Measurements from ENCODE around the gene COLEC12.

Gene COLEC12

DNA sequence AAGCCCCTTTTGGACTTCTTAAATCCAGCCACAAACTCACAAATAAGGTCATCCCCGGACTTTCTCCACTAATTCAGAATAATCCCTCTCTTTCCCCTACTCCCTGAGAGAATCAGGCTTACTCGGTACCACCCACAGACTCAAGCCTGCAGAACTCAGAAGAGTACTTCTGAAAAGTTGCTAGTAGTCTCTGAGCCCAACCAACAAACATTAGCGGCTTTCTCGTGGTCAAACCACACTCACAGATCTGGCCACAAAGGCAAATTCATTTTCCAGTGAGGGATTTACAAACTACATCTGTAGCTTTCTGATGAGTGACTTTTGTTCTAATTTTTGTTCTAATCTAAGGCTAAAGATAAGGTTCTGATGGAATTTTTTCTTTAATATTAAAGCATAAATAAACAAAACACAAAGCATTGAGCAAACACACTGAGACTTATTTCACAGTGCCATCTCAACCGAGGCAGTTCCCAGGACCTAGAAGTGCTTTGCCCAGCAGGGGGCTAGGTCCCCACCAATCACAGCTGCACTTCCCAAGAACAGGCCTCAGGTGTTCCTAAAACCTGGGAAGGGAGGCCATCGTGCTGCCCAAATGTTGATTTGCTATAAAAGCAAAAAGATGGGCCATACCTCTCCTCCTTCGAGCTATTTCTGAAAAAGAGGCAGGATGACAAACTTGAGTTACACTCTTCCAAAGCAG lies 110.7 kb downstream of the COLEC12 start:
- TF ChIP-seq, protein P1, sequence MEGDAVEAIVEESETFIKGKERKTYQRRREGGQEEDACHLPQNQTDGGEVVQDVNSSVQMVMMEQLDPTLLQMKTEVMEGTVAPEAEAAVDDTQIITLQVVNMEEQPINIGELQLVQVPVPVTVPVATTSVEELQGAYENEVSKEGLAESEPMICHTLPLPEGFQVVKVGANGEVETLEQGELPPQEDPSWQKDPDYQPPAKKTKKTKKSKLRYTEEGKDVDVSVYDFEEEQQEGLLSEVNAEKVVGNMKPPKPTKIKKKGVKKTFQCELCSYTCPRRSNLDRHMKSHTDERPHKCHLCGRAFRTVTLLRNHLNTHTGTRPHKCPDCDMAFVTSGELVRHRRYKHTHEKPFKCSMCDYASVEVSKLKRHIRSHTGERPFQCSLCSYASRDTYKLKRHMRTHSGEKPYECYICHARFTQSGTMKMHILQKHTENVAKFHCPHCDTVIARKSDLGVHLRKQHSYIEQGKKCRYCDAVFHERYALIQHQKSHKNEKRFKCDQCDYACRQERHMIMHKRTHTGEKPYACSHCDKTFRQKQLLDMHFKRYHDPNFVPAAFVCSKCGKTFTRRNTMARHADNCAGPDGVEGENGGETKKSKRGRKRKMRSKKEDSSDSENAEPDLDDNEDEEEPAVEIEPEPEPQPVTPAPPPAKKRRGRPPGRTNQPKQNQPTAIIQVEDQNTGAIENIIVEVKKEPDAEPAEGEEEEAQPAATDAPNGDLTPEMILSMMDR (IDR thresholded peaks at IDR 0.05; ENCODE audit: control insufficient read depth, insufficient read depth, low read depth, low read length, missing control alignments): peak; percentile 8
- no peak overlapping the region for H3K4me3 ChIP-seq (ENCODE audit: control insufficient read depth, low read depth, low read length)
- no peak for DNase-seq (ENCODE audit: low read depth)

DNA sequence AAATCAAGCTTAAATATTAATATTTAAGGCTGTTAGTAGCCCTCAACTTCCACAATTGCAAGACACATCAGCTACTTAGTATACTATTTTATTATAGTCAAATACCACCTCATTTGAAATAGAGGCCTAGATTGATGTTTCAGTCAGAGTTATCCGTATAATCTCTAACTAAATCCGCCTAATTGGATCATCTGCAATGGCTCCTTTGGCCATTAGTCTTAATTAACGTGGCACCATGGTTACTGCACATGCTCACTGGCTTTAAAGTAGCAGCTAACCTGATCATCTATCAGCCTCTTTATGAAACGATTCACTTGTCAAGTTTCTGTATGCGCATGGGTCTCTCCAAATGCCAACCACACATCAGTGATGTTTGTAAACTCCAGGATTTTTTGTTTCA lies 112.3 kb downstream of the COLEC12 start:
- no peak overlapping the region for H3K4me3 ChIP-seq (ENCODE audit: control insufficient read depth, low read depth, low read length)
- no peak for DNase-seq (ENCODE audit: low read depth)
- TF ChIP-seq, protein P1 (IDR thresholded peaks at IDR 0.05; ENCODE audit: control insufficient read depth, insufficient read depth, low read depth, low read length, missing control alignments): no peak

DNA sequence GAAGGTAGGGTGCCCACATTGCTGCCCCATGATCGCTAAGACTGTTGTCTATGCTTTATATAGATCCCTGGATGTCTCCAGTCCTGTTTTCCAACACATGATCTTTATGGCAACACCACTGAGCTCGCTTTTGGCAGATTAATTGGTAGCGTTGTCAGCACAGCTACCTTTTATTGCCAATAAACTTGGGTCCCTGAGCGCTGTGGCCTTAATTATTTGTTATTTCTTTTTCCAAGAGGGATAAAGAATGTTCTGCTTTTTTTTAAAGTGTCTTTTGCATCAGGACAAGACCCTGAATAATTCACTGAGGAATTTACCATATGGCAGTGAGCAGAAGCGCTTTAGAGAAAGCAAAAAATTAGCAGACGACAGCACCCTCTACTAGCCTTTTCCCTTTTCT lies 113.5 kb downstream of the COLEC12 start:
- TF ChIP-seq, protein P1 (IDR thresholded peaks at IDR 0.05; ENCODE audit: control insufficient read depth, insufficient read depth, low read depth, low read length, missing control alignments): no peak
- no peak for DNase-seq (ENCODE audit: low read depth)
- H3K4me3 ChIP-seq (ENCODE audit: control insufficient read depth, low read depth, low read length): no peak overlapping the region

DNA sequence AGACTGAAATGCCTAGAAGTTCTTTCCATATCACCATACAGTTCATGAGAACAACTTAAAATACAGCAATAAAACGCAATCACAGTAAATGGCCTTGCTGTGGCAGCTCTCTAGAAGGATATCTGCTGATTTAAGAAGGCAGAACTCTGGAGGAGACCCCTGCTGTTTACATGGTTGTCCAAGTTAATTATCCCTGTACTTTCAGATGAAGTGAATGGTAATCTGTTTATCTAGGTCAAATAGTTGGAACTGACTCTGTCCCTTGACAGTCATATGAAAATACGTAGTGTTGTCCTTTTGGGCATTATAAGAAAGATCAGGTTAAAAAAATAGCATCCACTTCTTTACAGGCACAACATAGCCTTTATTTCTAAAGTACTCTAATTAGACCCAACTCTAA lies 115.6 kb downstream of the COLEC12 start:
- TF ChIP-seq, protein P1 (IDR thresholded peaks at IDR 0.05; ENCODE audit: control insufficient read depth, insufficient read depth, low read depth, low read length, missing control alignments): no peak
- DNase-seq (ENCODE audit: low read depth): no peak
- H3K4me3 ChIP-seq (ENCODE audit: control insufficient read depth, low read depth, low read length): no peak overlapping the region

DNA sequence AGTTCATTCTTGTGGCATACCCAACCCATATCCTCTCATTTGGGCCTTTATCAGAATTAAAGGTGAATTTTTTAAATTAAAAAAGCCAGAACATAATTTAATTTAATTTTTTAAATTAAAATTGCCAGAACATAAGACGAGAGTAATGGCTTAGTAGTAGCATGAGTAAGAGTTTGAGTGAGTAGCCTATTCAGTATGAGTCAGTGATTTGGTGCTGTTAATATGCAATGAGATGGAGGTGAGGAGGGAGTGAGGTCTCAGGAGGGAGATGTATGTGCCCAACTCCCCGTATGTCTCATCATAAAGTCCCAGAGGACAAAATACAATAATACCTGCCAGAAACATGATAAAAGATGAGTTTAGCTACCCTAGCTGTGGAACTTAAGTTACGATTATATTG lies 117.4 kb downstream of the COLEC12 start:
- TF ChIP-seq, protein P1 (IDR thresholded peaks at IDR 0.05; ENCODE audit: control insufficient read depth, insufficient read depth, low read depth, low read length, missing control alignments): no peak
- H3K4me3 ChIP-seq (ENCODE audit: control insufficient read depth, low read depth, low read length): no peak overlapping the region

DNA sequence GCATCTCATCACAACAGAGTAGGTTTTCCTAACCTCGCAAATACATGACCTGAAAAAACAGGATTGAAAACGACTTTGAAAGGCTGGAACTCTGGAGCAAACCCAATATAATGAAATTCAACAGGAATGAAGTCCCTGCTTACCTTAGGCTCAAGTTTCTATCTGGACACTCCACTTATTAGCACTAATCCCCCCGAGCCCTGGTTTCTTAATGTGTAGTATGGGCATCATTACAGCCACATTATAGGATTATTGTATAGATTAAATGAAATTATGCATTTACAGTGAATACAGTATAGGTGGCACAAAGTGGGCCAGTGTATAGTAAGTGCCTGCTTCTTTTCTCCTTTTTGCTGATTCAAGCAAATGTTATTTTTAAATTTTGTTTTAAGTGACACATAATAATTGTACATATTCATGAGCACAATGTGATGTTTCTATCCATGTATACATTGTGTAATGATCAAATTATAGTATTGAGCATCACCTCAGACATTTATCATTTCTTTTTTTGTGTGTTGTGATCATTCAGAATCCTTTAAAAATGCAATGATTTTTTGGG lies 118.0 kb downstream of the COLEC12 start:
- no peak for DNase-seq (ENCODE audit: low read depth)
- TF ChIP-seq, protein P1 (IDR thresholded peaks at IDR 0.05; ENCODE audit: control insufficient read depth, insufficient read depth, low read depth, low read length, missing control alignments): no peak

More for the DNA sequence above, 117.4 kb downstream of the COLEC12 start:
- no peak for DNase-seq (ENCODE audit: low read depth)

More for the DNA sequence above, 118.0 kb downstream of the COLEC12 start:
- no peak overlapping the region for H3K4me3 ChIP-seq (ENCODE audit: control insufficient read depth, low read depth, low read length)
